HepG2 (cell line): ENCODE measurements around the gene AK9. TPM values are rescaled to one million over a fixed set of nuclear protein-coding genes. Genes with fewer than 3 reads are reported as not detected.

Source experiments
- AKAP8 ChIP-seq: sonication (generic); formaldehyde crosslinking; IDR thresholded peaks from 2 replicates; pipeline ENCODE4 v1.5.1; 2020; ENCODE audit warnings: mild to moderate bottlenecking, missing genetic modification reagents
- ATF6 ChIP-seq: sonication (generic); formaldehyde crosslinking; conservative IDR thresholded peaks from 2 replicates; pipeline ENCODE4 v1.4.0; 2020; ENCODE audit warnings: missing genetic modification reagents
- BHLHE40 ChIP-seq: IDR thresholded peaks from 2 replicates; pipeline ENCODE4 v1.6.1; 2011; ENCODE audit warnings: low read length, improper control_type of control experiment
- CEBPB ChIP-seq: IDR thresholded peaks from 2 replicates; pipeline ENCODE4 v1.6.1; 2011; ENCODE audit warnings: low read depth, low read length, improper control_type of control experiment, borderline replicate concordance
- GATA4 ChIP-seq: sonication (generic); IDR thresholded peaks from 2 replicates; pipeline ENCODE4 v1.6.1; 2016; ENCODE audit warnings: antibody characterized with exemption, low read depth, borderline replicate concordance
- GATAD2A ChIP-seq: IDR thresholded peaks from 2 replicates; pipeline ENCODE4 v1.6.1; 2016
- HES4 ChIP-seq: sonication (generic); formaldehyde crosslinking; IDR thresholded peaks from 2 replicates; pipeline ENCODE4 v1.9.0; 2021; ENCODE audit warnings: mild to moderate bottlenecking, missing genetic modification reagents, borderline replicate concordance
- MBNL3 ChIP-seq: fragments of 250-450 bp; sonication (Bioruptor Pico); conservative IDR thresholded peaks from 2 replicates; pipeline ENCODE4 v1.8.0; 2022; ENCODE audit warnings: mild to moderate bottlenecking, inconsistent platforms
- MTA1 ChIP-seq: sonication (generic); formaldehyde crosslinking; IDR thresholded peaks from 2 replicates; pipeline ENCODE4 v1.4.0; 2020; ENCODE audit warnings: missing genetic modification reagents, mild to moderate bottlenecking, borderline replicate concordance
- RFXANK ChIP-seq: IDR thresholded peaks from 2 replicates; pipeline ENCODE4 v1.6.1; 2016
- SETDB1 ChIP-seq: sonication (generic); formaldehyde crosslinking; IDR thresholded peaks from 2 replicates; pipeline ENCODE4 v1.5.1; 2020; ENCODE audit warnings: missing genetic modification reagents, mild to moderate bottlenecking, borderline replicate concordance
- TAF1 ChIP-seq: sonication (generic); formaldehyde crosslinking; IDR thresholded peaks from 2 replicates; pipeline ENCODE4 v1.4.0; 2020; ENCODE audit warnings: missing genetic modification reagents
- ZBTB38 ChIP-seq: sonication (generic); formaldehyde crosslinking; IDR thresholded peaks from 2 replicates; pipeline ENCODE4 v1.5.1; 2020; ENCODE audit warnings: mild to moderate bottlenecking, missing genetic modification reagents
- ZFP36L1 ChIP-seq: sonication (generic); formaldehyde crosslinking; IDR thresholded peaks from 2 replicates; pipeline ENCODE4 v1.8.0; 2022; ENCODE audit warnings: mild to moderate bottlenecking, missing genetic modification reagents, moderate library complexity
- ZNF230 ChIP-seq: sonication (generic); formaldehyde crosslinking; IDR thresholded peaks from 2 replicates; pipeline ENCODE4 v1.4.0; 2020; ENCODE audit warnings: mild to moderate bottlenecking, missing genetic modification reagents
- ZNF746 ChIP-seq: sonication (generic); formaldehyde crosslinking; IDR thresholded peaks from 2 replicates; pipeline ENCODE4 v1.8.0; 2022; ENCODE audit warnings: mild to moderate bottlenecking, missing genetic modification reagents
- ZNF747 ChIP-seq: sonication (generic); formaldehyde crosslinking; IDR thresholded peaks from 2 replicates; pipeline ENCODE4 v1.8.1; 2023; ENCODE audit warnings: missing genetic modification reagents, mild to moderate bottlenecking, borderline replicate concordance
- polyA plus RNA-seq, 8 experiments: library from polyadenylated mRNA; depleted of rRNA in 3 of 8; stranded (reverse) in 7 of 8; unstranded in 1 of 8; fragments of >200 nt; fragmentation: Illumina TruSeq in 4 of 8; extraction: Trizol in 4 of 8; gene quantifications; 2 replicates each; pipeline versions ENCODE4 v1.2.1 to v1.2.3, GENCODE V29; 2011 to 2016; ENCODE audit warnings: low read depth in 4 of 8, missing spikeins in 1 of 8, mixed read lengths in 1 of 8; ENCODE audit not compliant: insufficient read depth in 1 of 8
- total RNA-seq, 5 experiments: library from RNA; depleted of rRNA; stranded (reverse); fragments of >200 nt; fragmentation: Illumina TruSeq; extraction: Trizol; gene quantifications; 2 replicates each; pipeline ENCODE4 v1.2.3, GENCODE V29; 2016; ENCODE audit warnings: low read depth in 1 of 5
- TF ChIP-seq, protein P1 (sequence below), 2 experiments: sonication (generic) in 1 of 2; formaldehyde crosslinking in 1 of 2; IDR thresholded peaks; 2 replicates each; pipeline versions ENCODE4 v1.4.0 to v1.6.1; 2018 to 2020; ENCODE audit warnings: missing genetic modification reagents in 2 of 2, borderline replicate concordance in 1 of 2, low read depth in 1 of 2, mild to moderate bottlenecking in 1 of 2, missing biosample characterization in 1 of 2
- TF ChIP-seq, protein P2 (sequence below): sonication (generic); formaldehyde crosslinking; IDR thresholded peaks from 2 replicates; pipeline ENCODE4 v1.4.0; 2020; ENCODE audit warnings: mild to moderate bottlenecking, low read depth, missing genetic modification reagents
- TF ChIP-seq, protein P3 (sequence below): sonication (generic); formaldehyde crosslinking; IDR thresholded peaks from 2 replicates; pipeline ENCODE4 v1.5.1; 2020; ENCODE audit warnings: missing genetic modification reagents, mild to moderate bottlenecking, borderline replicate concordance

AK9 gene
- total and polyA plus RNA-seq, 2 of the 13 experiments (the other 11 are each of a cell fraction or from before 2014, with no cell fraction given), result 3.2 to 4.8 TPM

DNA sequence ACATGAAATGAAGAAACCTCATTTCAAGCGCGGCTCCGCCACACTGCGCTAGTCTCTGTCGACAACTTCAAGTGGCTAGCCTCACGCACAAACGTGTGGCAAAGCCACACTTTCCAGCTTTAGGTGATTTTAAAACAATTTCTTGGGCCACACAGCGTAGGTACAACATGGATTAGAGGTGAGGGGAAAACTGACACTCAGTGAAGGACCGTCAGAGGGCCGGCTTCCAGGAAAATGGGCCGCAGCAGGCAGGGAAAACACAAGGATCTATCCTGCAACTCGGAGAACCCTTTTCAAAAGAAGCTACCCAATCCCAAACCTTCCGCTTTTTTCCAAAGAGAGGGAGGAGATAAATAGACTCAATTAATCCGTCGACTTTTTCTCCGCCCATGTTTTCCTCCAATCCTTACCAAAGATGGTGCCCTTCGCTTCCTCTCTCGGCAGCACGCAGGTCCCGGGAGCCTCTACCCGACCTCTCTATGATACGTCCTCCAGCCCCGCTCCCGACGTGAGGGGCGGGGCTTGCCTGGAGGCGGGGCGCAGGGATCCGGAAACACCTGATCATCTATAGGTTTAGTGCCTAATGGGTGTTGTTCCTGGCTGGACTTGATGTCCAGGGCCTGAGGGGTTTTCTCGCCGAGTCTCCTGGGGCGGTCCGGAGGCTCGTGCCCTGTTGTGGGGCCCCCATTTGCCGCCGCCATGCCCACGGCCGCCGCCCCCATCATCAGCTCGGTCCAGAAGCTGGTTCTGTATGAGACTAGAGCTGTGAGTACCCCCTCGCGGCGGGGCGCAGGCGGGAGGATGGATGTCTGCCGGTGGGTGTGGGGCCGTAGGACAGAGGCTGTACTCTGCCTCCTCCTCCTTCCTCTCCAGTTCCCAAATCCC lies at the start of gene AK9, which contains the start of gene FIG4 (continued):
- TF ChIP-seq HES4 (CRISPR knock-in tag), result peak; percentile 39; the same call in 1 of the 2 replicates
- no peak for TF ChIP-seq GATA4
- TF ChIP-seq, protein P1, sequence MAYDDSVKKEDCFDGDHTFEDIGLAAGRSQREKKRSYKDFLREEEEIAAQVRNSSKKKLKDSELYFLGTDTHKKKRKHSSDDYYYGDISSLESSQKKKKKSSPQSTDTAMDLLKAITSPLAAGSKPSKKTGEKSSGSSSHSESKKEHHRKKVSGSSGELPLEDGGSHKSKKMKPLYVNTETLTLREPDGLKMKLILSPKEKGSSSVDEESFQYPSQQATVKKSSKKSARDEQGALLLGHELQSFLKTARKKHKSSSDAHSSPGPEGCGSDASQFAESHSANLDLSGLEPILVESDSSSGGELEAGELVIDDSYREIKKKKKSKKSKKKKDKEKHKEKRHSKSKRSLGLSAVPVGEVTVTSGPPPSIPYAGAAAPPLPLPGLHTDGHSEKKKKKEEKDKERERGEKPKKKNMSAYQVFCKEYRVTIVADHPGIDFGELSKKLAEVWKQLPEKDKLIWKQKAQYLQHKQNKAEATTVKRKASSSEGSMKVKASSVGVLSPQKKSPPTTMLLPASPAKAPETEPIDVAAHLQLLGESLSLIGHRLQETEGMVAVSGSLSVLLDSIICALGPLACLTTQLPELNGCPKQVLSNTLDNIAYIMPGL (CRISPR knock-in tag; IDR thresholded peaks at IDR 0.05; ENCODE audit: borderline replicate concordance in 1 of 2, low read depth in 1 of 2), result peak; percentile 57 to 79; a peak in 3 of 4 replicates
- 0 out of 2 replicates have a peak, but pooled peaks have one; percentile 4 for TF ChIP-seq ZBTB38 (CRISPR knock-in tag)
- TF ChIP-seq TAF1 (CRISPR knock-in tag), result peak; percentile 57
- TF ChIP-seq AKAP8, result no peak
- TF ChIP-seq BHLHE40, result no peak
- TF ChIP-seq, protein P2, sequence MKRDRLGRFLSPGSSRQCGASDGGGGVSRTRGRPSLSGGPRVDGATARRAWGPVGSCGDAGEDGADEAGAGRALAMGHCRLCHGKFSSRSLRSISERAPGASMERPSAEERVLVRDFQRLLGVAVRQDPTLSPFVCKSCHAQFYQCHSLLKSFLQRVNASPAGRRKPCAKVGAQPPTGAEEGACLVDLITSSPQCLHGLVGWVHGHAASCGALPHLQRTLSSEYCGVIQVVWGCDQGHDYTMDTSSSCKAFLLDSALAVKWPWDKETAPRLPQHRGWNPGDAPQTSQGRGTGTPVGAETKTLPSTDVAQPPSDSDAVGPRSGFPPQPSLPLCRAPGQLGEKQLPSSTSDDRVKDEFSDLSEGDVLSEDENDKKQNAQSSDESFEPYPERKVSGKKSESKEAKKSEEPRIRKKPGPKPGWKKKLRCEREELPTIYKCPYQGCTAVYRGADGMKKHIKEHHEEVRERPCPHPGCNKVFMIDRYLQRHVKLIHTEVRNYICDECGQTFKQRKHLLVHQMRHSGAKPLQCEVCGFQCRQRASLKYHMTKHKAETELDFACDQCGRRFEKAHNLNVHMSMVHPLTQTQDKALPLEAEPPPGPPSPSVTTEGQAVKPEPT (CRISPR knock-in tag), result no peak
- peak; percentile 54; the same call in 1 of the 2 replicates for TF ChIP-seq ZNF747 (CRISPR knock-in tag)
- TF ChIP-seq MBNL3 (CRISPR knock-in tag), result no peak
- TF ChIP-seq, protein P3, sequence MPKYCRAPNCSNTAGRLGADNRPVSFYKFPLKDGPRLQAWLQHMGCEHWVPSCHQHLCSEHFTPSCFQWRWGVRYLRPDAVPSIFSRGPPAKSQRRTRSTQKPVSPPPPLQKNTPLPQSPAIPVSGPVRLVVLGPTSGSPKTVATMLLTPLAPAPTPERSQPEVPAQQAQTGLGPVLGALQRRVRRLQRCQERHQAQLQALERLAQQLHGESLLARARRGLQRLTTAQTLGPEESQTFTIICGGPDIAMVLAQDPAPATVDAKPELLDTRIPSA (CRISPR knock-in tag), result no peak
- peak; percentile 88 for TF ChIP-seq ZNF230
- TF ChIP-seq GATAD2A (CRISPR knock-in tag), result 0 out of 2 replicates have a peak, but pooled peaks have one; percentile 7
- TF ChIP-seq ZFP36L1 (CRISPR knock-in tag), result no peak
- 0 out of 2 replicates have a peak, but pooled peaks have one; percentile 32 for TF ChIP-seq ATF6 (CRISPR knock-in tag)
- no peak for TF ChIP-seq CEBPB
- 0 out of 2 replicates have a peak, but pooled peaks have one; percentile 41 for TF ChIP-seq ZNF746 (CRISPR knock-in tag)
- TF ChIP-seq MTA1, result peak; percentile 53; the same call in 1 of the 2 replicates
- TF ChIP-seq SETDB1, result no peak
- no peak for TF ChIP-seq RFXANK (CRISPR knock-in tag)
